GM18907 (cell line): ENCODE data around the gene GRIN2D.

Experiments used
- ATAC-seq: cut with Tn5 transposase; IDR thresholded peaks from one replicate; pipeline ENCODE4 v1.9.1; 2021; ENCODE audit warnings: mild to moderate bottlenecking, moderate library complexity; ENCODE audit not compliant: unreplicated experiment

Gene GRIN2D

DNA sequence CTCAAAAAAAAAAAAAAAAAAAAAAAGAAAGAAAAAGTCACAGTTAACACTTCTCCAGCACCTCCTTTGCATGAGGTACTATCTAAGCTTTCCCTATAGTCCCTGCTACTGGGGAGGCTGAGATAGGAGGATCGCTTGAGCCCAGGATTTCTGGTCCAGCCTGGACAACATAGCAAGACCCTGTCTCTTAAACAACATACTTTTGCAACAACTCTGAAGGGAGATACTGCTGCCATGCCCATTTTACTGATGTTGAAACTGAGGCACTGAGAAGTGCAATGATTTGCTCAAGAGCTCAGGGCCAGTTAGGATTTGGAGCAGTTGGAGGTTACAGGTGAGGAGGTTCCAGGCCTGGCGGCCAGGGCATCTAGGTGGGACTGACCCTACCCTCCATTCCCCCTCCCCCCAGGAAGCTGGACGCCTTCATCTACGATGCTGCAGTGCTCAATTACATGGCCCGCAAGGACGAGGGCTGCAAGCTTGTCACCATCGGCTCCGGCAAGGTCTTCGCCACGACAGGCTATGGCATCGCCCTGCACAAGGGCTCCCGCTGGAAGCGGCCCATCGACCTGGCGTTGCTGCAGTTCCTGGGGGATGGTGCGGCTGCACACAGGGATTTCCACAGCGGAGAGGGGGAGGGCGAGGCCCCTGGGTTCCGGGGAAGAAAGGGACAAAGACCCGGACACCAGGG, 48.0 kb downstream of the GRIN2D start:
- ATAC-seq = no peak

DNA sequence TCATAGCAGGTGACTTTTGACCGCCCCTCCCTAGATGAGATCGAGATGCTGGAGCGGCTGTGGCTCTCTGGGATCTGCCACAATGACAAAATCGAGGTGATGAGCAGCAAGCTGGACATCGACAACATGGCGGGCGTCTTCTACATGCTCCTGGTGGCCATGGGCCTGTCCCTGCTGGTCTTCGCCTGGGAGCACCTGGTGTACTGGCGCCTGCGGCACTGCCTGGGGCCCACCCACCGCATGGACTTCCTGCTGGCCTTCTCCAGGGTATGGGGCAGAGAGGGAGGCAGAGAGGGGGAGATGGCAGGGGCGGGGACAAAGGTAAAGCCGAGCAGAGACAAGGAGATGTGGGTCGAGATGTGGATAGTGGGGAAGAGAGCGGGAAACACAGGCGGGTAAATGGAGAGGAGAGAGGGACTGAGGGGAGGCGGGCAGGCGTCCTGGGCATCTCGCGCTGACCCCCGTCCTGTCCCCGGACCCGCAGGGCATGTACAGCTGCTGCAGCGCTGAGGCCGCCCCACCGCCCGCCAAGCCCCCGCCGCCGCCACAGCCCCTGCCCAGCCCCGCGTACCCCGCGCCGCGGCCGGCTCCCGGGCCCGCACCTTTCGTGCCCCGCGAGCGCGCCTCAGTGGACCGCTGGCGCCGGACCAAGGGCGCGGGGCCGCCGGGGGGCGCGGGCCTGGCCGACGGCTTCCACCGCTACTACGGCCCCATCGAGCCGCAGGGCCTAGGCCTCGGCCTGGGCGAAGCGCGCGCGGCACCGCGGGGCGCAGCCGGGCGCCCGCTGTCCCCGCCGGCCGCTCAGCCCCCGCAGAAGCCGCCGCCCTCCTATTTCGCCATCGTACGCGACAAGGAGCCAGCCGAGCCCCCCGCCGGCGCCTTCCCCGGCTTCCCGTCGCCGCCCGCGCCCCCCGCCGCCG, 48.9 kb downstream of the GRIN2D start:
- no peak for ATAC-seq

DNA sequence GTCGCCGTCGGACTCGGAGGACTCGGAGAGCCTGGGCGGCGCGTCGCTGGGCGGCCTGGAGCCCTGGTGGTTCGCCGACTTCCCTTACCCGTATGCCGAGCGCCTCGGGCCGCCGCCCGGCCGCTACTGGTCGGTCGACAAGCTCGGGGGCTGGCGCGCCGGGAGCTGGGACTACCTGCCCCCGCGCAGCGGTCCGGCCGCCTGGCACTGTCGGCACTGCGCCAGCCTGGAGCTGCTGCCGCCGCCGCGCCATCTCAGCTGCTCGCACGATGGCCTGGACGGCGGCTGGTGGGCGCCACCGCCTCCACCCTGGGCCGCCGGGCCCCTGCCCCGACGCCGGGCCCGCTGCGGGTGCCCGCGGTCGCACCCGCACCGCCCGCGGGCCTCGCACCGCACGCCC, 49.8 kb downstream of the GRIN2D start:
- ATAC-seq = no peak
